ENCODE results near the gene GSN.

Gene GSN

DNA sequence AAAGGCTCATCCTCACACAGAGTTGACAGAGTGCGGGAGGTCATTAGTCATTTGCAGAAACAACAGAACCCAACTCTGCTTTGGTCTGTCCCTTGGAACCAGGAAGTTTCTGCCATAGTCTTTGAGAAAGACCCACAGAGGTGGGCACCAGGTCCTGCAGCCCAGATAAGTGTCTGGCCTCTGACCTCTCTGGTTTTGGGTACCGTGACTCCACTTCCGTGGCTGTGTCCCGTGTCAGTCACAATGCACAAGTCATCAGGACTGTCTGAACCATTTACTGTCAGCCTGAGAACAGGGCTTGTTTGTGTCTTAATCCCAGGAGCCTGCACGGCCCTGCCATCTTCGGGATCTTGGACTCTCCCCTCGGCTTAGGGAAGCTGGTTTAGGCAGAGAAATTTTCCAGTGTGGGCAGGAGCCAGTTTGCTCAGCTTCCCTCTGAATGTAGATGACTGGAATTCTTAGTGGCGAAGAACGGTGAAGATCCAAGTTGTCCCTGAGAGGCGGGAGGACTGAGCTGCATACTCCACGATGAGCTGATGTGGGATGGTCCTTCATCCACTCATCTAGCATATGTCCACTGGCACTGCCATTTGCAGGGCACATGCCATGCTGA, 11.9 kb downstream of the GSN start:
- Histone ChIP-seq H3K27me3 (no peaks in the 10 kb centered on the region), H3K9me3 (no peaks in the 10 kb centered on the region), H3K4me1 (peaks cover 12 to 100% (median 98%) of the 10 kb centered on the region in 4 donors), H3K4me3 (no peak overlapping the region), H3K27ac (peak overlapping the region; percentile 92 to 95), H3K36me3 (peaks cover 0 to 5% (median 0%) of the 10 kb centered on the region in 3 donors)
- TF ChIP-seq, protein P1, sequence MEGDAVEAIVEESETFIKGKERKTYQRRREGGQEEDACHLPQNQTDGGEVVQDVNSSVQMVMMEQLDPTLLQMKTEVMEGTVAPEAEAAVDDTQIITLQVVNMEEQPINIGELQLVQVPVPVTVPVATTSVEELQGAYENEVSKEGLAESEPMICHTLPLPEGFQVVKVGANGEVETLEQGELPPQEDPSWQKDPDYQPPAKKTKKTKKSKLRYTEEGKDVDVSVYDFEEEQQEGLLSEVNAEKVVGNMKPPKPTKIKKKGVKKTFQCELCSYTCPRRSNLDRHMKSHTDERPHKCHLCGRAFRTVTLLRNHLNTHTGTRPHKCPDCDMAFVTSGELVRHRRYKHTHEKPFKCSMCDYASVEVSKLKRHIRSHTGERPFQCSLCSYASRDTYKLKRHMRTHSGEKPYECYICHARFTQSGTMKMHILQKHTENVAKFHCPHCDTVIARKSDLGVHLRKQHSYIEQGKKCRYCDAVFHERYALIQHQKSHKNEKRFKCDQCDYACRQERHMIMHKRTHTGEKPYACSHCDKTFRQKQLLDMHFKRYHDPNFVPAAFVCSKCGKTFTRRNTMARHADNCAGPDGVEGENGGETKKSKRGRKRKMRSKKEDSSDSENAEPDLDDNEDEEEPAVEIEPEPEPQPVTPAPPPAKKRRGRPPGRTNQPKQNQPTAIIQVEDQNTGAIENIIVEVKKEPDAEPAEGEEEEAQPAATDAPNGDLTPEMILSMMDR (IDR thresholded peaks at IDR 0.05), result no peak
- intact Hi-C loops (cut with DNase I; ENCODE audit: low total_unique reads), result loop anchor here (5.0 kb wide), 1 partner anchor 37 kb away; no protein-coding TSS in a partner anchor
- DNase-seq, result no peak

DNA sequence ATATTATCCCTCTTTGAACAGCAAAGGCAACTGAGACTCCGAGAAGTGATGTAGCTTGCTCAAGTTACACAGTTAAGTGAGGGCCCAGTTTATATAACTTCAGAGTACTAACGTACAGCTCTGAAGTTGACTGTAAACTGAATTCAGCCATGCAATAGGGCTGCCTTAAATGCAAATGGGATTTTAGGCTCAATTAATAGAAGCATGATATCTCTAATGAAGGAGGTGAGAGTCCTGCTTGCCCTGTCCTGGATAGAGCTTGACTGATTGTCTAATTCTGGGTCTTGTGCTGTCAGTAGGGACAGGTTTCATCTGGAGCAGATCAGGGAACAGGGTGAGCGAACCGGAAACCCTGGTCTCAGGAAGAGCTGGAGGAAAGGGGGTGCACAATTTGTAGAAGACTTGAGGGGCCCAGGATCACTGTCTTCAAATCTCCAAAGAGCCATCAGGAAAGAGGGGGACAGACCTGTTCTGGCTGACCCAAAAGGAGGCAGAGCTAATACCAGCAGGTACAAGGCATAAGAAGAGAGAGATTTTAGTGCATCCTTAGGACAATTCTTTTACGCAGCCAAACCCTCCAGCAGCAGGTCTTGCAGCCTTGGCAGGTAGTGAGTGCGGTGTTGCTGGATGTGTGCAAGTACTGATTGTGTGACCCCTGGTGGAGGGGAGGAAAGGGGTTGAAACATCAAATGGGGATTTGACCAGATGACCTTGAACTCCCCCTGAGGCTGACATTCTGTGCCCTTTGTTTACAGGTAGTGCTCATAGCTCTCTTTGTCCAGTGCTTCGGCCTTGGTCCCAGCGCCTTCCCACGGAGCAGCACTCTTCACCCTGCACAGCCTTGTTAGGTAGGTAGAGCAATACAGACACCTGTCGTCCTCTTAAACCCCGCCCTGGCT, 13.0 kb downstream of the GSN start:
- TF ChIP-seq, protein P1 (IDR thresholded peaks at IDR 0.05), result no peak
- no peaks in the 10 kb centered on the region for H3K27me3 ChIP-seq
- H3K4me1 ChIP-seq, result peaks cover 18 to 100% (median 98%) of the 10 kb centered on the region in 4 donors
- peaks cover 0 to 5% (median 0%) of the 10 kb centered on the region in 3 donors for H3K36me3 ChIP-seq
- intact Hi-C loops (cut with DNase I; ENCODE audit: low total_unique reads), result no loop called here
- H3K9me3 ChIP-seq, result no peaks in the 10 kb centered on the region
- no peak overlapping the region for H3K4me3 ChIP-seq
- peak overlapping the region; percentile 92 to 95 for H3K27ac ChIP-seq
- no peak for DNase-seq

GRCh38 chr9:121281614-121282276, 13.8 kb downstream of the GSN start:
- TF ChIP-seq, protein P1 (IDR thresholded peaks at IDR 0.05), result no peak
- intact Hi-C loops (cut with DNase I; ENCODE audit: low total_unique reads), result no loop called here
- Histone ChIP-seq H3K9me3 (no peaks in the 10 kb centered on the region), H3K27ac (peak overlapping the region; percentile 92 to 95), H3K27me3 (no peaks in the 10 kb centered on the region), H3K4me1 (peaks cover 22 to 100% (median 99%) of the 10 kb centered on the region in 4 donors), H3K36me3 (peaks cover 0 to 5% (median 0%) of the 10 kb centered on the region in 3 donors), H3K4me3 (no peak overlapping the region)
- DNase-seq, result peak; percentile 82 to 95

DNA sequence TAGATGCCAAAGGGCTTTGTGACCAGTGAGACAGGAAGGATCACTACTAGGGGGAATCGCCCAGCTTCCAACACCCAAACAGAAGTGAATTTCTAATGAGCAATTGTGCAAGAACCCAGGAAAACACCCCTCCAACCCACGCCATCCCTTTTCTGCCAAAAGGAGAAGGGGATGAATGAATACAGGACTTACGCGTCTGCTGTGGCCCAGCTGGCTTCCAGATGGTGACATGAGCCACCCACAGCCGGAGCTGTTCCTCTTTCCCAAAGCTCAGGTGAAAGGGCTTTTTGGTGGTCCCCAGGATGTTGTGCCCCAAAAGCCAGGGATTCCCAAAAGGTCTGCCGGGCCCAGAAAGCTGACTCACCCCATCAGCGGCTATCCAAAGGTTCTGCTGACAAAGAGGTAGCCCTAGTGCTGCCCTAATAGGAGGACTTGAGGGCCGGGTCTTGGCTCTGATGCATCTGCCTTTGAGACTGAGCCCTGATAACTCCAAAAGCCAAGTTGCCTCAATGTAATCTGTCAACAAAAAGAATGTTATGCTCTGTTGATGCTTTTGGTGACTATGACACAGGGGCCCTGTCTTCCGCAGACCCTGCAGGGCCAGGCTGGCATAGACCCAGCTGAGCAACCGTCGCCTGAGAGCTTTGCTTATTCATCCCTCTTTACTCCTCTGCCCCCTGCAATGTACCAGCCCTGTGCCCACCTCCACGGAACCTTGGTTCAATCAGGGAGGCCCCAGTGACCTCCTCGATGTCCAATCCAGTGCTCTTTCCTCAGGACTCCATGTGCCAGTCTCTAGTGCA, 14.5 kb downstream of the GSN start:
- TF ChIP-seq, protein P1 (IDR thresholded peaks at IDR 0.05), result no peak
- Histone ChIP-seq H3K27ac (peak overlapping the region; percentile 92 to 95), H3K4me3 (no peak overlapping the region), H3K4me1 (peaks cover 22 to 100% (median 98%) of the 10 kb centered on the region in 4 donors), H3K9me3 (no peaks in the 10 kb centered on the region), H3K27me3 (no peaks in the 10 kb centered on the region), H3K36me3 (peaks cover 0 to 5% (median 0%) of the 10 kb centered on the region in 3 donors)
- DNase-seq, result peak; percentile 79 to 90
- intact Hi-C loops (cut with DNase I; ENCODE audit: low total_unique reads), result no loop called here

DNA sequence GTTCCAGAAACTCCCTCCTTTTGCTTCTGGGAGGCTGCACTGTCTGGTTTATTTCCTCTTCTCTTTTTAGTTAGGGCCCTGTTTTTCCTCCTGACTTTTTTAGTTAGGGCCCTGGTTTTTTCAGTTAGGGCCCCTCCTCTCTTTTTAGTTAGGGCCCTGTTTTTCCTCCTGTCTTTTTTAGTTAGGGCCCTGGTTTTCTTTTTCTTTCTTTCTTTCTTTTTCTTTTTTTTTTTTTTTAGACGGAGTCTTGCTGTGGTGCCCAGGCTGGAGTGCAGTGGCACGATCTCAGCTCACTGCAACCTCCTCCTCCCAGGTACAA, 15.1 kb downstream of the GSN start:
- no peak for DNase-seq
- Histone ChIP-seq H3K36me3 (peaks cover 0 to 5% (median 4%) of the 10 kb centered on the region in 3 donors), H3K4me3 (no peak overlapping the region), H3K27me3 (no peaks in the 10 kb centered on the region), H3K27ac (peak overlapping the region; percentile 92 to 95), H3K9me3 (no peaks in the 10 kb centered on the region), H3K4me1 (peaks cover 22 to 100% (median 98%) of the 10 kb centered on the region in 4 donors)
- intact Hi-C loops (cut with DNase I; ENCODE audit: low total_unique reads), result no loop called here
- TF ChIP-seq, protein P1 (IDR thresholded peaks at IDR 0.05), result no peak
